Activated B cell treated with CpG ODN at 0.5 μM for 24 hours (primary cell): Measurements from ENCODE around the gene WBP2. TPM values are rescaled to one million over a fixed set of nuclear protein-coding genes. Genes with fewer than 3 reads are reported as not detected.

ENCODE experiments used
- ATAC-seq: fragments of 200-7000 bp; cut with Tn5 transposase; one replicate; pipeline ENCODE4 v1.10.0; 2021; ENCODE audit warnings: low read depth, mild to moderate bottlenecking, moderate library complexity
- CTCF ChIA-PET: fragments of 350-600 bp; sonication (Branson Sonifier 250); formaldehyde crosslinking; loops from one replicate; lab custom pipeline; 2021; ENCODE audit warnings: antibody characterized with exemption; lab: Charles Lee
- POLR2A ChIA-PET: fragments of 350-600 bp; sonication (Branson Sonifier 250); formaldehyde crosslinking; loops from one replicate; lab custom pipeline; 2021; ENCODE audit warnings: antibody characterized with exemption; lab: Charles Lee
- DNase-seq: peaks from one replicate; pipeline ENCODE4 v3.0.0; 2022
- H3K27ac Mint-ChIP-seq: one replicate; pipeline ENCODE4 v1.8.0; 2020; ENCODE audit warnings: mixed read lengths
- H3K27me3 Mint-ChIP-seq: one replicate; pipeline ENCODE4 v1.8.0; 2021; ENCODE audit warnings: mixed read lengths
- H3K36me3 Mint-ChIP-seq: one replicate; pipeline ENCODE4 v1.8.0; 2021; ENCODE audit warnings: low read depth, mixed read lengths
- H3K4me1 Mint-ChIP-seq: one replicate; pipeline ENCODE4 v1.8.0; 2021; ENCODE audit warnings: mixed read lengths
- H3K4me3 Mint-ChIP-seq: one replicate; pipeline ENCODE4 v1.8.0; 2020; ENCODE audit warnings: mild to moderate bottlenecking, mixed read lengths
- H3K9me3 Mint-ChIP-seq: one replicate; pipeline ENCODE4 v1.8.0; 2020; ENCODE audit warnings: mixed read lengths
- CTCF ChIP-seq: fragments of 200-600 bp; IDR thresholded peaks from one replicate; pipeline ENCODE4 v1.8.0; 2022; ENCODE audit warnings: antibody characterized with exemption, mild to moderate bottlenecking
- intact Hi-C: fragments of 100-400 bp; cut with micrococcal nuclease; formaldehyde crosslinking; loops from one replicate; pipeline ENCODE4 v1.15.1; 2024
- total RNA-seq: library from RNA; stranded (reverse); gene quantifications from 2 replicates; pipeline ENCODE4 v1.2.3, GENCODE V29; 2022

WBP2 gene
- total RNA-seq, 1 donor from 2014 or later = 66.0 TPM

- ATAC-seq (no peak), DNase-seq (no peak)
- CTCF ChIA-PET = no interaction called here
- Mint-ChIP-seq H3K4me3 (no peak overlapping the region), H3K4me1 (peaks cover 9% of the 10 kb centered on the region), H3K36me3 (peaks cover 58% of the 10 kb centered on the region), H3K9me3 (no peaks in the 10 kb centered on the region), H3K27ac (no peak overlapping the region), H3K27me3 (no peaks in the 10 kb centered on the region)
- POLR2A ChIA-PET = interaction anchor here (0.6 to 1.3 kb wide), 3 partner anchors 13 to 223 kb away, joined by 3 to 5 read pairs (median 3); partner anchors contain the start of gene UNC13D
- no peak for TF ChIP-seq CTCF
- intact Hi-C loops = no loop called here
Measured at GRCh38 chr17:75822119-75822799, 32.9 kb downstream of the WBP2 start.

GRCh38 chr17:75821552-75821951 is 33.6 kb downstream of the WBP2 start:
- H3K9me3 Mint-ChIP-seq = no peaks in the 10 kb centered on the region
- H3K4me3 Mint-ChIP-seq = no peak overlapping the region
- ChIA-PET CTCF (no interaction called here), POLR2A (interaction anchor here (0.6 to 1.3 kb wide), 6 partner anchors 12 to 489 kb away, joined by 3 to 5 read pairs (median 4); partner anchors contain the start of gene UNC13D)
- DNase-seq = no peak
- TF ChIP-seq CTCF = no peak
- intact Hi-C loops = no loop called here
- ATAC-seq = no peak
- H3K4me1 Mint-ChIP-seq = peaks cover 5% of the 10 kb centered on the region
- H3K27ac Mint-ChIP-seq = no peak overlapping the region
- peaks cover 61% of the 10 kb centered on the region for H3K36me3 Mint-ChIP-seq
- H3K27me3 Mint-ChIP-seq = no peaks in the 10 kb centered on the region

- Mint-ChIP-seq H3K36me3 (peaks cover 64% of the 10 kb centered on the region), H3K27ac (no peak overlapping the region), H3K4me1 (peaks cover 5% of the 10 kb centered on the region), H3K9me3 (no peaks in the 10 kb centered on the region), H3K4me3 (no peak overlapping the region), H3K27me3 (no peaks in the 10 kb centered on the region)
- CTCF ChIA-PET = interaction anchor here (0.8 kb wide), 1 partner anchor 1938 kb away, joined by 3 read pairs; no protein-coding TSS in a partner anchor
- intact Hi-C loops = no loop called here
- ATAC-seq = no peak
- POLR2A ChIA-PET = interaction anchor here (0.6 to 0.7 kb wide), 4 partner anchors 16 to 329 kb away, joined by 3 to 4 read pairs (median 3); no protein-coding TSS in a partner anchor
- no peak for DNase-seq
- no peak for TF ChIP-seq CTCF
Measured at GRCh38 chr17:75820094-75821080, 34.7 kb downstream of the WBP2 start.

GRCh38 chr17:75819678-75820077 is 35.5 kb downstream of the WBP2 start:
- Mint-ChIP-seq H3K9me3 (no peaks in the 10 kb centered on the region), H3K27ac (peak overlapping the region; percentile 18), H3K4me3 (no peak overlapping the region), H3K36me3 (peaks cover 64% of the 10 kb centered on the region), H3K27me3 (no peaks in the 10 kb centered on the region), H3K4me1 (peaks cover 5% of the 10 kb centered on the region)
- intact Hi-C loops = no loop called here
- no peak for DNase-seq
- POLR2A ChIA-PET = no interaction called here
- TF ChIP-seq CTCF = no peak
- ATAC-seq = no peak
- CTCF ChIA-PET = interaction anchor here (0.8 to 1.6 kb wide), 2 partner anchors 10 to 1938 kb away, joined by 3 read pairs; no protein-coding TSS in a partner anchor
